Measurements from ENCODE around the gene DDX54.
"Not testable (repeated sequence)": the region's sequence is repeated elsewhere in the genome, so short reads cannot be mapped to it uniquely, and the experiment has no call there.

The DDX54 gene

DNA sequence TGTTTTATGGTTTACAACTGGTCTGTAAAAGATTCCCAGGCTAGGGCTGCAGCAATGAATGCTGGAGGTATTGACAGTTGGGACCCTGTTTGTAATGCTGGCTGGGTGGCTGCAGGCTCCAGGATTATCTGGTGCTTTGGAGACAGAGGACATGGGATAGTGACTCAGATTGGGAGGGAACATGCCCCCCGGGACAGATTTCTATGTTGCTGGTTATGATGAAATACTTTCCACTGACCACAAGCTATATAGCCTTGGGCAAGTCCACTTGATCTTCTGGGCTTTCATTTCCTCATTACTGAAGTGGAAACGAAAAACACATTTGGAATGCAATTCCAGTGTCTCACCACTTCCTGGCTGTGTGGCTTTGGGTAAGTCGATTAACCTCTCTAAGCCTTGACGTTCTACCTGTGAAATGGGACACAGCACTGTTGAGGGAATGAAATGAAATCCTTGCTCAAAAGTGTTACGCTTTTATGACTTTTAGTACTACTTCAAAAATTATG, 29.7 kb upstream of the DDX54 start:
- no peak overlapping the region for H3K4me3 ChIP-seq (replicated peaks in 1 of 2; ENCODE audit: low read depth in 2 of 2, low read length in 2 of 2)
- TF ChIP-seq, protein P1, sequence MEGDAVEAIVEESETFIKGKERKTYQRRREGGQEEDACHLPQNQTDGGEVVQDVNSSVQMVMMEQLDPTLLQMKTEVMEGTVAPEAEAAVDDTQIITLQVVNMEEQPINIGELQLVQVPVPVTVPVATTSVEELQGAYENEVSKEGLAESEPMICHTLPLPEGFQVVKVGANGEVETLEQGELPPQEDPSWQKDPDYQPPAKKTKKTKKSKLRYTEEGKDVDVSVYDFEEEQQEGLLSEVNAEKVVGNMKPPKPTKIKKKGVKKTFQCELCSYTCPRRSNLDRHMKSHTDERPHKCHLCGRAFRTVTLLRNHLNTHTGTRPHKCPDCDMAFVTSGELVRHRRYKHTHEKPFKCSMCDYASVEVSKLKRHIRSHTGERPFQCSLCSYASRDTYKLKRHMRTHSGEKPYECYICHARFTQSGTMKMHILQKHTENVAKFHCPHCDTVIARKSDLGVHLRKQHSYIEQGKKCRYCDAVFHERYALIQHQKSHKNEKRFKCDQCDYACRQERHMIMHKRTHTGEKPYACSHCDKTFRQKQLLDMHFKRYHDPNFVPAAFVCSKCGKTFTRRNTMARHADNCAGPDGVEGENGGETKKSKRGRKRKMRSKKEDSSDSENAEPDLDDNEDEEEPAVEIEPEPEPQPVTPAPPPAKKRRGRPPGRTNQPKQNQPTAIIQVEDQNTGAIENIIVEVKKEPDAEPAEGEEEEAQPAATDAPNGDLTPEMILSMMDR (IDR thresholded peaks at IDR 0.05; ENCODE audit: low read depth, low read length) = peak; percentile 5
- peak; percentile 96 to 99 for DNase-seq (ENCODE audit: low read depth in 2 of 2)

DNA sequence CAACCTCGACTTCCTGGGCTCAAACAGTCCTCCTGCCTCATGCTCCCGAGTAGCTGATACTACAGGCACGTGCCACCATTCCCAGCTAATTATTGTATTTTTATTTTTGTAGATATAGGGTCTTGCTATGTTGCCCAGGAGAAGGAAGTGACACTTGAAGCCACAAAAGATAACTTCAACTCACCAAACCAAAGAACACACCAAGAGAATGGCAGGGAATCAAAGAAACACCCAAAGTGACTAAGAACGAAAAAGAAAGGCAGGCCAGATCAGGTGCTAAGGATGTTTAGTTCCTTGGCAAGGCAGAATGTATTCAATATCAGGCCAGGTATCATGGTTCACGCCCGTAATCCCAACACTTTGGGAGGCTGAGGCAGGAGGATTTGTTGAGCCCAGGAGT, 25.9 kb upstream of the DDX54 start:
- TF ChIP-seq, protein P1 (IDR thresholded peaks at IDR 0.05; ENCODE audit: low read depth, low read length) = no peak
- no peak overlapping the region for H3K4me3 ChIP-seq (replicated peaks in 1 of 2; ENCODE audit: low read depth in 2 of 2, low read length in 2 of 2)
- no peak for DNase-seq (ENCODE audit: low read depth in 2 of 2)

DNA sequence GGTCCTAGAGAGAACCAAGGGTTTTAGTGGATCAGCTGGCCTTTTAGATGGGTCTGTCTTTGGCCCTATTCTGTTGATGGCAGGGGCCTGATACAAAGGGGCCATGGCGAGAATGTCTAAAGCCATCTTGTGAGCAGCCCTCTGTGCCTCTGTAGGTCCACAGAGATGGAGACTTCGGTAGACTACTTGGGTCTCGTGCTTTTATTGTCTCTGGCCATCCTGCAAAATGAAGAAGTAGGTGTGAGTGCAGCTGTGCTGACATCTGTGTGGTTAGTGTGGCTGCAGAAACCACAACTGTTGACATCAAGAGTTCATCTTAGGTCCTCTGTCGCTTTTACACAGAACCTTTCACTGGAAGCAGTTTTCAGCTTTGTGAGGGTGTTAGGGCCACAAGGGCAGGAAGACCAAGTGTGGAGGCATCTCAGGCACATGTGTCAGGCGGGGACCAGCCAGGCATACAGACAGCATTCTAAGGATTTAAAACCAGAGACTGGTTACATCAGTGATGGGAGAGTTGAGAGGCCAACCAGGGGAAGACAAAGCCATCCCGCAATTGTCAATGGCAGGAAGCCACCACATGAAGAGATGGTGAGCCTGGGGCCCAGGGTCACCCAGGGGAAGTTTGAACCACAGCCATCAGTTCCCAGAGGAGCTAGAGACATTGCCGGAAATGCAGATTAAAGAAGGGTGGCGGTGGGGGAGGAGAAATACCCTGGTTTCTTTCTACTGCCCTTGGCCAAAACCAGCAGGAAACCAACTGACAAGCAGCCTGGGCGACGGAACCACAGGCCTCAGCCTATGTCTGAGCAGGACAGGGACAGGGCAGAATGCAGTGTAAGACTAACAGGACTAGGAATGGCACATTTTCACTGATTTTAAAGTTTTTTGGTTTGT, 23.0 kb upstream of the DDX54 start:
- TF ChIP-seq, protein P1 (IDR thresholded peaks at IDR 0.05; ENCODE audit: low read depth, low read length) = no peak
- peak in 1 of 2 donors; percentile 57 for DNase-seq (ENCODE audit: low read depth in 2 of 2)
- H3K4me3 ChIP-seq (replicated peaks in 1 of 2; ENCODE audit: low read depth in 2 of 2, low read length in 2 of 2) = no peak overlapping the region

DNA sequence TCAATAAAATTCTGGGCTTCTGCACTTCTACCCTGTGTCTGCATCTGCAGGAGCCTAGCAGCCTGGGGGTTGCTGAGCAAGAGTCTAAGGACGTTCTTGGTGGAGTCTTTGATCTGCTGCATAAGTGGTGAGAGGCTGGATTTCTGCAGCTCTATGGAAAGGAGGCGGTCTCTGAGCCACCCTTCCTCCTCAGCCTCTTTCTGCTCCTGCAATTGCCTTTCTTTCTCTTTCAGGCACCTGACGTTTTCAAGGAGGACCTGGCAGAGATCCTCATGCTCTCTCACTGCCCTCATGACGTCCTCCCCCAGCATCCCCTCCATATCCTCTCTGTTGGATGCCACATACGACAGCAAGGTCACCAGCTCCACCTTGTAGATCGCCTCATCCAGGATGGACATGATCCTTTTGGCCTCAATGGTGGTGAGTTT, 22.3 kb upstream of the DDX54 start:
- DNase-seq (ENCODE audit: low read depth in 2 of 2) = no peak
- H3K4me3 ChIP-seq (replicated peaks in 1 of 2; ENCODE audit: low read depth in 2 of 2, low read length in 2 of 2) = no peak overlapping the region
- TF ChIP-seq, protein P1 (IDR thresholded peaks at IDR 0.05; ENCODE audit: low read depth, low read length) = no peak

DNA sequence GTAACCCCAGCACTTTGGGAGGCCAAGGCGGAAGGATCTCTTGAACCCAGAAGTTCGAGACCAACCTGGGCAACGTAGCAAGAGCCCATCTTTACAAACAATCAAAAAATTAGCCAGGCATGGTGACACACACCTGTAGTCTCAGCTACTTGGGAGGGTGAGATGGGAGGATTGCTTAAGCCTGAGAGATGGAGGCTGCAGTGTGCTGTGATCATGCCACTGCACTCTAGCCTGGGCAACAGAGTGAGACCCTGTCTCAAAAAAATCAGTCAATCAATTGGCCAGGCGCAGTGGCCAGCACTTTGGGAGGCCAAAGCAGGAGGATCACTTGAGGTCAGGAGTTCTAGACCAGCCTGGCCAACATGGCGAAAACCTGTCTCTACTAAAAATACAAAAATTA, 21.5 kb upstream of the DDX54 start:
- not testable (repeated sequence) for DNase-seq (ENCODE audit: low read depth in 2 of 2); H3K4me3 ChIP-seq (replicated peaks in 1 of 2; ENCODE audit: low read depth in 2 of 2, low read length in 2 of 2)

DNA sequence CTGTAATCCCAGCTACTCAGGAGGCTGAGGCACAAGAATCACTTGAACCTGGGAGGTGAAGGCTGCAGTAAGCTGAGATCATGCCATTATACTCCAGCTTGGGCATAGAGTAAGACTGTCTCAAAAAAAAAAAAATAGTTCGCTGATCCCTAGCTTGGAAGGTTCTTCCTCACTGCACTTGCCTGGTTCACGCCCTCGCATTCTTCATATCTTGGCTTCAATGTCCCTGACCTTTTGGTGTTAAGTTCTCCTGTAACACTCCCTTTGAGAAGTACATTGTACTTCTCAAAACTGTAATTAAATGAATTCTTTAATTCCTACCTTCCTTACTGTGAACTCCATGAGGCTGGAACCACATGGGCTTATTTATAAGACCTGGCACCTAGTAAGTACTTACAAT, 19.5 kb upstream of the DDX54 start:
- DNase-seq (ENCODE audit: low read depth in 2 of 2) = peak in 1 of 2 donors; percentile 38
- TF ChIP-seq, protein P1 (IDR thresholded peaks at IDR 0.05; ENCODE audit: low read depth, low read length) = no peak
- H3K4me3 ChIP-seq (replicated peaks in 1 of 2; ENCODE audit: low read depth in 2 of 2, low read length in 2 of 2) = no peak overlapping the region

DNA sequence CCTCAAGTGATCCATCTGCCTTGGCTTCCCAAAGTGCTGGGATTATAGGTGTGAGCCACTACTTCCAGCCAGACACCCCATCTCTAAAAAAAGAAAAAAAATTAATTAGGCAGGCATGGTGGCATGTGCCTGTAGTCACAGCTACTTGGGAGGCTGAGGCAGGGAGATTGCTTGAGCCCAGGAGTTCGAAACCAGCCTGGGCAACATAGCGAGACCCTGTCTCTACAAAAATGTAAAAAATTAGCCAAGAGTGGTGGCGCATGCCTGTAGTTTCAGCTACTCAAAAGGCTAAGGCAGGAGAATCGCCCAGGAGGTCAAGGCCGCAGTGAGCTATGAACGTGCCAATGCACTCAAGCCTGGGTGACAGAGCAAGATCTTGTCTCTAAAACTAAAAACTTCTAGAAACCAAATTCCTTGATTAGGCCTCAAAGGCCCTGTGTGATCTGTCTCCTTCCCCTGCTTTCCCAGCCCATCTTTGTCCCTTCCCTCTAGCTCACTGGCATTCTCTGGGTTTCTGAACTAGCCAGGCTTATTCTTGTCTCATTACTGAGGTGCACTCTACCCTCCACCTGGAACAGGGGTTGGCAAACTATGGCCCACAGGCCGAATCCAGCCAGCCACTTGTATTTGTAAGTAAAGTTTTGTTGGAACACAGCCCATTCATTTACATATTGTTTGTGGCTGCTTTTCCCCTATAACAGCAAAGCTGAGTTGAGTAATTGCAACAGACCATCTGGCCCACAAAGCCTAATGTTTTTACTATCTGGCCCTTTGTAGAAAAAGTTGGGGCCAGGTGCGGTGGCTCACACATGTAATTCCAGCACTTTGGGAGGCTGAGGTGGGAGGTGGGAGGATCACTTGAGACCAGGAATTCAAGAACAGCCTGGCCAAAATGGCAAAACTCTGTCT, 18.8 kb upstream of the DDX54 start:
- DNase-seq (ENCODE audit: low read depth in 2 of 2) = peak; percentile 34 to 51
- no peak overlapping the region for H3K4me3 ChIP-seq (replicated peaks in 1 of 2; ENCODE audit: low read depth in 2 of 2, low read length in 2 of 2)
- TF ChIP-seq, protein P1 (IDR thresholded peaks at IDR 0.05; ENCODE audit: low read depth, low read length) = no peak
